Neural progenitor cell (in vitro differentiated cells): ENCODE results near the gene GFOD2. TPM values are rescaled to one million over a fixed set of nuclear protein-coding genes. Genes with fewer than 3 reads are reported as not detected.

Source experiments
- DNase-seq: peaks from one replicate; pipeline ENCODE4 v3.0.0-alpha.2; 2016; ENCODE audit warnings: low spot score
- H2AFZ ChIP-seq: fragments of 200-600 bp; sonication (generic); replicated peaks from 2 replicates; pipeline ENCODE4 v1.6.1; 2016; ENCODE audit warnings: antibody characterized with exemption
- H3F3A ChIP-seq: fragments of 200-600 bp; sonication (generic); 2 replicates; pipeline ENCODE4 v1.6.1; 2016; ENCODE audit warnings: antibody characterized with exemption, low read depth
- H3K27ac ChIP-seq: fragments of 200-600 bp; sonication (generic); 2 replicates; pipeline ENCODE4 v1.5.1; 2016; ENCODE audit warnings: mild to moderate bottlenecking
- H3K27me3 ChIP-seq: fragments of 200-600 bp; sonication (generic); 2 replicates; pipeline ENCODE4 v1.6.1; 2016; ENCODE audit warnings: mild to moderate bottlenecking, moderate library complexity
- H3K36me3 ChIP-seq: fragments of 200-600 bp; sonication (generic); 2 replicates; pipeline ENCODE4 v1.5.1; 2016
- H3K4me1 ChIP-seq: fragments of 200-600 bp; sonication (generic); 2 replicates; pipeline ENCODE4 v1.6.1; 2016; ENCODE audit warnings: mixed run types
- H3K4me2 ChIP-seq: fragments of 200-600 bp; sonication (generic); 2 replicates; pipeline ENCODE4 v1.6.1; 2016
- H3K4me3 ChIP-seq: fragments of 200-600 bp; sonication (generic); 2 replicates; pipeline ENCODE4 v1.5.1; 2016
- H3K79me2 ChIP-seq: fragments of 200-600 bp; sonication (generic); 2 replicates; pipeline ENCODE4 v1.6.1; 2016; ENCODE audit warnings: low read depth
- H3K9ac ChIP-seq: fragments of 200-600 bp; sonication (generic); 2 replicates; pipeline ENCODE4 v1.6.1; 2016
- H3K9me3 ChIP-seq: fragments of 200-600 bp; sonication (generic); 2 replicates; pipeline ENCODE4 v1.5.1; 2016; ENCODE audit warnings: low read depth
- H4K20me1 ChIP-seq: fragments of 200-600 bp; sonication (generic); 2 replicates; pipeline ENCODE4 v1.6.1; 2016; ENCODE audit warnings: low read depth
- H3K27ac Mint-ChIP-seq: 3 replicates; pipeline ENCODE4 v1.8.0; 2021; ENCODE audit warnings: mixed read lengths
- H3K27me3 Mint-ChIP-seq: 2 replicates; pipeline ENCODE4 v1.8.0; 2022; ENCODE audit warnings: low read depth, mild to moderate bottlenecking, inconsistent platforms, moderate library complexity, mixed read lengths; ENCODE audit not compliant: insufficient read depth
- H3K36me3 Mint-ChIP-seq: 3 replicates; pipeline ENCODE4 v1.8.0; 2021; ENCODE audit warnings: mixed read lengths
- H3K4me1 Mint-ChIP-seq: 3 replicates; pipeline ENCODE4 v1.8.0; 2021; ENCODE audit warnings: mixed read lengths
- H3K4me3 Mint-ChIP-seq: 3 replicates; pipeline ENCODE4 v1.8.0; 2021; ENCODE audit warnings: mild to moderate bottlenecking, moderate library complexity, mixed read lengths
- H3K9me3 Mint-ChIP-seq: 3 replicates; pipeline ENCODE4 v1.8.0; 2020; ENCODE audit warnings: mixed read lengths
- EZH2 ChIP-seq: fragments of 200-600 bp; sonication (generic); IDR thresholded peaks from 2 replicates; pipeline ENCODE4 v1.6.1; 2017; ENCODE audit warnings: antibody characterized with exemption, mild to moderate bottlenecking, moderate library complexity
- EZH2phosphoT487 ChIP-seq: fragments of 200-600 bp; sonication (generic); IDR thresholded peaks from 2 replicates; pipeline ENCODE4 v1.6.1; 2017; ENCODE audit warnings: antibody characterized with exemption
- total RNA-seq: library from RNA; depleted of rRNA; stranded (reverse); fragments of >200 nt; gene quantifications from 2 replicates; pipeline ENCODE4 v1.2.3, GENCODE V29; 2015; ENCODE audit warnings: low replicate concordance
- TF ChIP-seq, protein P1 (sequence below): fragments of 200-600 bp; sonication (generic); IDR thresholded peaks from 2 replicates; pipeline ENCODE4 v1.5.1; 2017; ENCODE audit warnings: antibody characterized with exemption, mild to moderate bottlenecking

The GFOD2 gene
- total RNA-seq, 1 donor from 2014 or later: 13.2 TPM

DNA sequence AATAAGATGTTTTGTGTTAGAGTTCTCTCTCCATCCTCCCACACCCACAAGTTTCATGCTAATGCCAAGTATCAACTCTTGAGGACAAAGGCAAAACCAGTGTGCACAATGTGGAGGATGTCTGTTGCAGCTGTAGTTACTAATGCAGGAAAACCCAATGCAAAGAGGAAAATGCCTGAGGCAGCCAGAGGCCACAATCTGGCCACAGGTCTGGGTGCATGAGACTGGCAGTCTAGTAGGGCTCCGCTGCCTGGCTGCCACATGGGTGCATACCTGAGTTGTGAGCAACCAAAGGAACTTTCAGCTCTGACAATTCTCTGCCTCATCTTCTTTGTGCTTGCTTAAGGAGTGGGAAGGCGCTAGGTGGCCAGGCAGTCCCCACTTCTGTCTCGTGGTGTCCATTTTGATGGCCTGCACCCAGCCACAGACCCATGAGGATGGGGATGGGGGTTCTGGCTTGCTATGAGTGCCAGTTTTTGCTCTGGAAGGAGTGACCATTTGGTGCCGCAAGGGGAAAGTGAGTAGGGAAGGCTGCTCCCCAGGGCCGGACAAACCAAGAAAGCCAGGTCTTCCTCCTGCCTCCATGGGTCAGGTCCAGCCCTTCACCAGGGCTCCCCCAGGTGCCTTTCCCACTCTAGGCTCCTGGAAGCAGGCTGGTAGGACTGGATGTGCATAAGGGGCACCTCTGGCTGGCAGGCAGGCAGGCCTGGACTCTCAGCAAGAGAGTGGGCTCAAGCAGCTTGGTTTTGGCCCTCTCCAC is 4.2 kb upstream of the GFOD2 start:
- peaks cover 3% of the 10 kb centered on the region for H3K36me3 Mint-ChIP-seq
- H3K9ac ChIP-seq: no peak overlapping the region
- peak overlapping the region; percentile 72 for H3K27ac Mint-ChIP-seq

DNA sequence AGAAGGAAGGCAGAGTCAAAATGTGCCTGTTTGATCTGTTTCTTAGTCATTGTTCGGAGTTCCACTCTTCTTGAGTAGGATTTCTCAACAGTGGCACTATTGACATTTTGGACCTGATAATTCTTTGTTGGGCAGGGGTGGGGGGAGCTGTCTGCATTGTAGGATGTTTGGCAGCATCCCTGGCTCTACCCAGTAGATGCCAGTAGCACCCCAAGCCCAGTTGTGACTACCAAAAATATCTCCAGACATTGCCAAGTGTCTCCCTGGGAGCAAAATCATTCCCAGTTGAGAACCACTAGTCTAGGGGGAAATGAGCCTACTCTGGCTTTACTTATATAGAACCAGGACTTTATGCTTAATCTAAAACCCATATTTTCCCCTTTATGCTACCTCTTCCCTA is 1.1 kb upstream of the GFOD2 start:
- H3K27ac Mint-ChIP-seq: no peak overlapping the region
- Histone ChIP-seq H2AFZ (peak overlapping the region; percentile 93), H3K9me3 (no peaks in the 10 kb centered on the region), H3K9ac (peak overlapping the region; percentile 56), H3K4me2 (peak overlapping the region; percentile 91), H3F3A (peaks cover 12% of the 10 kb centered on the region), H4K20me1 (peaks cover 20% of the 10 kb centered on the region), H3K27ac (no peak overlapping the region), H3K4me3 (peak overlapping the region; percentile 79), H3K27me3 (no peaks in the 10 kb centered on the region), H3K79me2 (peaks cover 36% of the 10 kb centered on the region), H3K36me3 (no peaks in the 10 kb centered on the region), H3K4me1 (peaks cover 6% of the 10 kb centered on the region)
- TF ChIP-seq, protein P1, sequence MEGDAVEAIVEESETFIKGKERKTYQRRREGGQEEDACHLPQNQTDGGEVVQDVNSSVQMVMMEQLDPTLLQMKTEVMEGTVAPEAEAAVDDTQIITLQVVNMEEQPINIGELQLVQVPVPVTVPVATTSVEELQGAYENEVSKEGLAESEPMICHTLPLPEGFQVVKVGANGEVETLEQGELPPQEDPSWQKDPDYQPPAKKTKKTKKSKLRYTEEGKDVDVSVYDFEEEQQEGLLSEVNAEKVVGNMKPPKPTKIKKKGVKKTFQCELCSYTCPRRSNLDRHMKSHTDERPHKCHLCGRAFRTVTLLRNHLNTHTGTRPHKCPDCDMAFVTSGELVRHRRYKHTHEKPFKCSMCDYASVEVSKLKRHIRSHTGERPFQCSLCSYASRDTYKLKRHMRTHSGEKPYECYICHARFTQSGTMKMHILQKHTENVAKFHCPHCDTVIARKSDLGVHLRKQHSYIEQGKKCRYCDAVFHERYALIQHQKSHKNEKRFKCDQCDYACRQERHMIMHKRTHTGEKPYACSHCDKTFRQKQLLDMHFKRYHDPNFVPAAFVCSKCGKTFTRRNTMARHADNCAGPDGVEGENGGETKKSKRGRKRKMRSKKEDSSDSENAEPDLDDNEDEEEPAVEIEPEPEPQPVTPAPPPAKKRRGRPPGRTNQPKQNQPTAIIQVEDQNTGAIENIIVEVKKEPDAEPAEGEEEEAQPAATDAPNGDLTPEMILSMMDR: no peak
- TF ChIP-seq EZH2phosphoT487 (no peak), EZH2 (no peak)
- peak; percentile 5 for DNase-seq
- peaks cover 22% of the 10 kb centered on the region for H3K4me1 Mint-ChIP-seq
- H3K9me3 Mint-ChIP-seq: no peaks in the 10 kb centered on the region
- H3K4me3 Mint-ChIP-seq: peak overlapping the region; percentile 96
- H3K36me3 Mint-ChIP-seq: peaks cover 5% of the 10 kb centered on the region
- peaks cover 4% of the 10 kb centered on the region for H3K27me3 Mint-ChIP-seq

More for the DNA sequence above, 4.2 kb upstream of the GFOD2 start:
- Histone ChIP-seq H2AFZ (no peak overlapping the region), H3K9me3 (no peaks in the 10 kb centered on the region), H3K36me3 (no peaks in the 10 kb centered on the region), H3K4me2 (no peak overlapping the region), H3K4me1 (peaks cover under 1% of the 10 kb centered on the region), H3F3A (peaks cover 12% of the 10 kb centered on the region), H3K79me2 (peaks cover 5% of the 10 kb centered on the region), H3K27ac (no peak overlapping the region), H4K20me1 (no peaks in the 10 kb centered on the region), H3K4me3 (no peak overlapping the region), H3K27me3 (no peaks in the 10 kb centered on the region)
- H3K9me3 Mint-ChIP-seq: no peaks in the 10 kb centered on the region
- TF ChIP-seq, protein P1: no peak
- TF ChIP-seq EZH2 (no peak), EZH2phosphoT487 (no peak)
- no peak overlapping the region for H3K4me3 Mint-ChIP-seq
- H3K27me3 Mint-ChIP-seq: peaks cover 4% of the 10 kb centered on the region
- DNase-seq: no peak
- peaks cover 12% of the 10 kb centered on the region for H3K4me1 Mint-ChIP-seq

DNA sequence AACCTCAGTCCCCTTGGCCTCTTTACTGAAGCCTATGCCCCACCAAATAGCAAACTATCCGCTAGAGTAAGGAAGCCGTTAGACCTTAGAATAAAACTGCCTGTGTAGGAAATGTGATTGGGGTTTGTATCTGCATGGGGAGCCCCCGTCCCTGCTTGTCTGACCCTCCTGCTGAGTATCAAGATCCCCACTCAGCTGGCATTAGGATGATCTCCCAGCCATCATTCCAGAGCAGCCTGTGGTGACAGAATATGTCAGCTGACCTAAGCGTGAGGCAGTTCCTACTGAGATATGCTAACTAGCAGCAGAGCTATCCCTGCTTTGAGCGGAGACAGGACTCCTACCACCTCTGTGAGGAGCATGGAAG is 645 bp upstream of the GFOD2 start:
- H3K9ac ChIP-seq: peak overlapping the region; percentile 56
- no peaks in the 10 kb centered on the region for H3K36me3 ChIP-seq
- peak overlapping the region; percentile 97 for H3K27ac Mint-ChIP-seq
- H3K4me2 ChIP-seq: peak overlapping the region; percentile 91
- H3K4me1 Mint-ChIP-seq: peaks cover 22% of the 10 kb centered on the region
- H3K9me3 ChIP-seq: no peaks in the 10 kb centered on the region
- H4K20me1 ChIP-seq: peaks cover 24% of the 10 kb centered on the region
- H3K27me3 Mint-ChIP-seq: peaks cover 4% of the 10 kb centered on the region
- peaks cover 12% of the 10 kb centered on the region for H3F3A ChIP-seq
- peaks cover 6% of the 10 kb centered on the region for H3K4me1 ChIP-seq
- DNase-seq: peak; percentile 57
- H3K9me3 Mint-ChIP-seq: no peaks in the 10 kb centered on the region
- H3K79me2 ChIP-seq: peaks cover 41% of the 10 kb centered on the region
- no peaks in the 10 kb centered on the region for H3K27me3 ChIP-seq
- H3K36me3 Mint-ChIP-seq: peaks cover 5% of the 10 kb centered on the region
- peak overlapping the region; percentile 93 for H2AFZ ChIP-seq
- H3K27ac ChIP-seq: no peak overlapping the region
- H3K4me3 ChIP-seq: peak overlapping the region; percentile 79
- no peak for TF ChIP-seq EZH2phosphoT487
- no peak for TF ChIP-seq EZH2
- TF ChIP-seq, protein P1: no peak
- peak overlapping the region; percentile 96 for H3K4me3 Mint-ChIP-seq
